Activated gamma-delta T cell (primary cell): ENCODE data around the gene HSPG2.

Experiments used
- DNase-seq: peaks from one replicate; lab custom pipeline; 2025; lab: John Stamatoyannopoulos, UW

Gene HSPG2

GRCh38 chr1:21845646-21846641, 91.2 kb downstream of the HSPG2 start:
- no peak for DNase-seq

GRCh38 chr1:21843996-21844395, 93.1 kb downstream of the HSPG2 start:
- no peak for DNase-seq

- no peak for DNase-seq
Observed at GRCh38 chr1:21843208-21843607, 93.9 kb downstream of the HSPG2 start.

GRCh38 chr1:21842606-21843162, 94.4 kb downstream of the HSPG2 start:
- DNase-seq = no peak

DNA sequence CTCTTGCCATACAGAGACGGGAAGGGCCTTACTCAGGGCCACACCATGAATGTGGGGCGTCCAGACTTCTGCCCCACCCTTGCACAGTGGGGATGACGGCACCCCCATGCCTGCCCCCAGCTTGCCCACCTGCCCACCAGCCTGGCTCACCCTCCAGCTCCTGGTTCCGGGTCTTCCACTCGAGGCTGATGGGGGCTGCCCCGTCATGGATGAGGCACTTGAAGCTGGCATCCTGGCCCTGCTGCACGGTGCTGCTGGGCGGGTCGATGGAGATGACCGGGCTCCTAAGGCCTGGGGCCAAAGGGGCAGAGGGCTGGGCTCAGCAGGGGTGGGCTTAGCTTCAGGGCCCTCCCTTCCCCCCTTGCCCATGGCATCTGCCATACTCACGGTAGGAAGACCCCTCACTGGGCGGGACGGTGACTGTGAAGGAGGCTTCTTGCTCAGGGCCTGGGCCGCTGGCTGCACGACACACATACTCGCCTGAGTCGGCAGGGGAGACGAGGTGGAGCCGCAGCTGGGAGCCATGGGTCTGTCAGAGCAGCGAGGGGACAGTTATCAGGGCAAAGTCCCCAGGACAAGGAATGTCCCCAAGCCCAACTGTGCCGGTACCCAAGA, 95.2 kb downstream of the HSPG2 start:
- no peak for DNase-seq

DNA sequence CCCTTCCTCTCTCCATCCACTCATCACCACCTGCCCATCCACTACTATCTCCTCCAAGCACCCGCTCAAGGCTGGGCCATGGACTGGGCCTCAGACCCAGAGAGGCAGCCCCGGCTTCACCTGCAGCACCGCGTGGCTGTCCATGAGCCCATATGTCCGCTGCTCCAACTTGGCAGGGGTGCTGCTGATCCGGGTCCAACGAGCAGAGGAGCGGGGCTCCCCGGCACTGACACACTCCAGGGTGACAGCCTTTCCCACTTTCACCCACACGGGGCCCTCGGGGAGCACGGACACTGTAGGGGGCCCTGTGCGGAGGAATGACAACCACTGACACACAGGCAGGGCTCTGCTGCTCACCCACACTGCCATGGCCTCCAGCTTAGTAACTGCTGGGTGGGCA, 96.1 kb downstream of the HSPG2 start:
- DNase-seq = no peak

DNA sequence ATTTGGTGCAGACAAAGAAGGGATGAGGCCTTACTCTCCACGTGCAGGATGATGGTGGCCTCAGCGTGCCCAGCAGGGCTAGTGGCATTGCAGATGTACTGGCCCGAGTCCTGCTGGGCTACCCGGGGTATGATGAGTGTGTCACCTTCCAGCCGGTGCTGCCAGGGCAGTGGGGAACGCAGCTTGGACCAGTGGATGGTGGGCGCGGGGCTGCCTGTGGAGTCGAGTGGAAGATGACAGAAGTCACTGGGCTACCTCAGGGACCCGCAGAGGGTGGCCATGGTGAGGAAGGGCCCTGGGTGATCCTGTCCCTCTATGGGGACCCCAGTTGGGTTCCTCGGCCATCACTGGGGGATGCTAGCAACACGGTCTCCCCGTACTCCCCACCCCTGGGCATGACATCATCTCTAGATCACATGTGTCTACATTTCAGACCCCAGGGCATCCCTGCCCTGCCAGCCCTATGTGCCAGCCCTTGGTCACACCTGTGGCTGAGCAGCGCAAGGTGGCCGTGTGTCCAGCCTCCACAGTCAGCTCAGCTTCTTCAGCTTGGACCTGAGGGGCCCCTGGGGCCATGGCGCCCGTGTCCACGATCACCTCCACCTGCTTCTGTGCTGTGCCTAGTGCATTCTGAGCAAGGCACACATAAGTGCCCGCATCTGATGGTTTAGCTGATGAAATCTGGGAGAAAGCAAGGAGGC, 97.6 kb downstream of the HSPG2 start:
- no peak for DNase-seq

DNA sequence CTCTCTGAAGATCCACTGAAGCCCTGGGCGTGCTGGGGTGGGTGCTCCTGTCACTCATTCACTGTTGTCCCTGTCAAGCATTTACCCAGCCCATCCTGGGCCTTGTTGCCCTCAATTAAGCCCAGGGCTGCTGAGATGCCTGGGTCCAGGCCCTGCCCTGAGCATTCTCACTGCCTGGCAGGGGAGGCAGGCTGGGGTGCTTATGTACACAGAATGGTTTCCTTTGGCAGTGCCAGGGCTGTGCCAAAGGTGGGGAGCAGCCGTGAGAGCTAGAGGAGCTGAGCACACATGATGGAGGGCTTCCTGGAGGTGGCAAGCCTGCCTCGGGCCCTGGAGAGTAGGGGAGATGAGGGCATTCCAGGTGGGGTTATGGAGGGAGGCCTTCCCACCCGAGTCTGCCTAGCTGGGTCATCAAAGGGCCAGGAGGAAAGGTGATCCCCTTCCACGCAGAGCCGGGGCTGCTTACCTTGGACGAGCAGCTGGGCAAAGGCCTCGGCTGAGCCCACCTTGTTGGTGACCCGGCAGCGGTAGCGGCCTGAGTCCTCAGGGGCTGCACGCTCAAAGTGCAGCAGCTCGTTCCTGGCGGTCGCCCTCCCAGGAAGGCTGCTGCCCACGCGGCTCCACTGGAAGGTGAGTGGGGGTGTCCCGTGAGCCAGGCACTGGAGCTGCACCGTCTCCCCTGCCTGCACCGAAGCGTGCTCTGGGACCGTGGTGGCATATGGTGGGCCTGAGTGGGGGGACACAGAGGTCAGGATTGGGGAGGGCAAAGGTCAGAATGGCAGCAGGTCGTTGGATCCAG, 98.6 kb downstream of the HSPG2 start:
- no peak for DNase-seq

GRCh38 chr1:21837476-21837875, 99.6 kb downstream of the HSPG2 start:
- no peak for DNase-seq

DNA sequence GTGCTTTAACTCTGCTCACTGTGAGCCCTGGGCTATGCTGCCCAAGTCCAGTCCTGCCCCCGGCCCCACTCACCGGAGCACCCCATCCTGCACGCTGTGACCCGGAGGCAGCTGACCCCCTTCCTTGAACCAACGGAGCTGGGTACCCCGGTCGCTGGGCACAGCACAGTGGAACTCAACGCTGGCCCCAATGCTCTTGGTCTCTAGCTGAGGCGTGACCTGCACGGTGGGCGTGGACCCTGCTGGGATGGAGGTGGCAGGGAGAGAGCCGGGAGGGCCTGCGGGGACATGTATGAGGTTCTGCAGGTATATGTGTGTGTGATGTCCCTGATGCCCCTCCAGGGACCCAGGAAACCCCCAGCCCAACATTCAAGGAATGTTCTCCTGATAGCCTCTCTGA, 100.4 kb downstream of the HSPG2 start:
- DNase-seq = no peak

- no peak for DNase-seq
Observed at GRCh38 chr1:21836010-21836409, 101.1 kb downstream of the HSPG2 start.

DNA sequence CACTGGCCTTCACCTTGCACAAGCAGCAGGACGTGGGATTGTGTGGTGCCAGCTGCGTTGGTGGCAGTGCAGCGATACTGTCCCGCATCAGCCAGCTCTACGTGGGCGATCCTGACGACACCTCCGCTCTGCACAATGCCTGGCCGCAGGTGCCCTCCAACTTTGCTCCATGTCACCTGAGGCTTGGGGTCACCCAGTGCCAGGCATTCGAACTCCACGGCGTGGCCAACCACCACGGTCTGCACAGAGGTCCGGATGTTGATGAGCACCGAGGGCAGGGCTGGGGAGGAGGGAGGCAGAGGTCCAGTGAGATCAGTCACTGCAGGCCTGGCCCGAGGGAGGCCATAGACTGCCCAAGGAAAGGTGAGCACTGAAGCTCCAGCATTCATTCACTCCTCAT, 102.4 kb downstream of the HSPG2 start:
- no peak for DNase-seq

GRCh38 chr1:21834094-21834493, 103.0 kb downstream of the HSPG2 start:
- DNase-seq = no peak

- DNase-seq = no peak
Observed at GRCh38 chr1:21833392-21833976, 103.6 kb downstream of the HSPG2 start.

GRCh38 chr1:21831454-21831970, 105.6 kb downstream of the HSPG2 start:
- no peak for DNase-seq

- DNase-seq = no peak
Observed at GRCh38 chr1:21830792-21831453, 106.2 kb downstream of the HSPG2 start.

DNA sequence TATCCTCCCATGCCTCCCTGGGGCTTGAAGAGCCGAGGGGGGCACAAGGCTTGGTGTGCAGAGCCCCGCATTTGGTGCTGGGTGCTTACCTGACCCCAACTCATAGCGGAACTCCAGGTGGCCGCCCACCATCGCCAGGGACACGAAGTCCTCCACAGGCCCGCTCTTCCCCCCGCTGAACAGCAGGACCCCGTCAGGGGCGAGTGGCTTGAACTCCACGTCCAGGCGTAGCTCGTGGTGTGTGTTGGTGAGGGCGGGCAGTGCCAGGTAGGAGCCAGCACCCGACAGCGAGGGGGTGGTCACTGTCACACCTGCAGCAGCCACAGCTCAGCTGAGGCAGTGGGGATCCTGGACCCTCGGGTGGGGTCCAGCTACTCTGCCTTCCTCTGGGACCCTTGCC, 107.8 kb downstream of the HSPG2 start:
- no peak for DNase-seq

- DNase-seq = no peak
Observed at GRCh38 chr1:21828506-21829210, 108.5 kb downstream of the HSPG2 start.

DNA sequence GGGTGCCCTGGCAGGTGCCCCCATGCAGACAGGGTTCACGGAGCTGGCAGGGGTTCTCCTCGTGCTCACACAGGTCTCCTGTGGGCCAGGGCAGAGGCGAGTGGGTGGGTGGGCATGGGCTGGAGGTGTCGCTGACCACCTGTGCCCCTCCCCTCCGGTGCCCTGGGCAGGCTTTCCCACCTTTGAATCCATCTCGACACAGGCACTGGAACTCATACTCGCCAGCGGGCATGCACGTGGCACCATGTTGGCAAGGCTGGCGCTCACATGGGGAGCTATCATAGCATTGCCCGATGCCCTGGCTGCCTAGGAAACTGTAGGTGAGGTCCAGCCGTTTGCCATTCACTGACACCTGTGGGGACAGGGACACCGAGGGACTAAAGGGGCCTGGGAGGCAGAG, 109.0 kb downstream of the HSPG2 start:
- no peak for DNase-seq
